Transverse colon (tissue), 3 donors: ENCODE data around the gene UNC93A.
"Not testable (repeated sequence)": the region's sequence is repeated elsewhere in the genome, so short reads cannot be mapped to it uniquely, and the experiment has no call there.

ENCODE experiments used
- CTCF ChIP-seq, 5 experiments: fragments of 200-600 bp in 3 of 5; fragments of 450-650 bp in 2 of 5; sonication (generic) in 3 of 5; IDR thresholded peaks; 1 replicate in 2 of 5; 2 replicates in 3 of 5; pipeline ENCODE4 v1.5.1; 2016 to 2017; ENCODE audit warnings: antibody characterized with exemption in 5 of 5, inconsistent platforms in 3 of 5, mild to moderate bottlenecking in 2 of 5, moderate library complexity in 1 of 5
- EP300 ChIP-seq: sonication (generic); formaldehyde crosslinking; IDR thresholded peaks from one replicate; pipeline ENCODE4 v1.6.1; 2017; ENCODE audit warnings: antibody characterized with exemption, low read depth

DNA sequence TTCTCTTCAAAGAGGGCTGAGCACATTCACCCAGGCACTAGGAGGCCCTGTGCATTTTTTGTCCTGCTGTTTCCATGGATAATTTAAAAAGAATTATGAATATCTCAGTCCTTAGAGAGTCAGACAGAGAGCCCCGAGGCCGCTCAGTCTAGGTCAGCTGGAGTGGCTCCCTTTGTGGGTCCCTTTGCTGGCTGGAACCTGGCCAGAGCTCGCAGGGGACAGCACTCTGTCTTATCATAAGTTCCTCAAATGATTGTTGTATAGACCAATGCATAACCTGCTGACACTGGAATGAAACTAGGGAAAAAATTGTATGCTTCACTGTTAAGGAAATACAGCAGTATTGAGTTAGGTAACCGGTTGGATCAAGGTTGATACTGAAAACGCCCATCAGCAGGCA, 10.6 kb upstream of the UNC93A start:
- not testable (repeated sequence) for TF ChIP-seq CTCF (IDR thresholded peaks at IDR 0.05); EP300
